Loucy (cell line): ENCODE results near the gene NXNL1.

ENCODE experiments used
- H2AFZ ChIP-seq: fragments of 200-600 bp; sonication (generic); 2 replicates; pipeline ENCODE4 v1.6.0; 2016; ENCODE audit warnings: antibody characterized with exemption, mild to moderate bottlenecking, low read length, moderate library complexity
- H3F3A ChIP-seq: fragments of 200-600 bp; 2 replicates; pipeline ENCODE4 v1.6.0; 2016; ENCODE audit warnings: antibody characterized with exemption, low read depth, mild to moderate bottlenecking
- H3K27me3 ChIP-seq: fragments of 200-600 bp; sonication (generic); 2 replicates; pipeline ENCODE4 v1.6.1; 2014; ENCODE audit warnings: low read length, mild to moderate bottlenecking; ENCODE audit not compliant: insufficient read depth, poor library complexity, severe bottlenecking
- H3K36me3 ChIP-seq: fragments of 200-600 bp; sonication (generic); 2 replicates; pipeline ENCODE4 v1.6.1; 2016; ENCODE audit warnings: low read length; ENCODE audit not compliant: insufficient read depth
- H3K4me1 ChIP-seq: fragments of 200-600 bp; sonication (generic); 2 replicates; pipeline ENCODE4 v1.5.1; 2014; ENCODE audit warnings: low read length, mild to moderate bottlenecking; ENCODE audit not compliant: insufficient read depth, poor library complexity, severe bottlenecking
- H3K4me2 ChIP-seq: fragments of 200-600 bp; sonication (generic); 2 replicates; pipeline ENCODE4 v1.6.0; 2014; ENCODE audit warnings: antibody characterized with exemption, low read length, low read depth, mild to moderate bottlenecking; ENCODE audit not compliant: poor library complexity, severe bottlenecking
- H3K4me3 ChIP-seq: fragments of 200-600 bp; sonication (generic); 2 replicates; pipeline ENCODE4 v1.5.1; 2014; ENCODE audit warnings: low read length, mild to moderate bottlenecking, mixed read lengths; ENCODE audit not compliant: poor library complexity, severe bottlenecking
- H3K79me2 ChIP-seq: fragments of 200-600 bp; sonication (generic); 2 replicates; pipeline ENCODE4 v1.6.1; 2014; ENCODE audit warnings: low read length; ENCODE audit not compliant: insufficient read depth
- H3K9ac ChIP-seq: fragments of 200-600 bp; sonication (generic); 2 replicates; pipeline ENCODE4 v1.6.0; 2014; ENCODE audit warnings: mild to moderate bottlenecking, low read depth, low read length, moderate library complexity; ENCODE audit not compliant: poor library complexity, severe bottlenecking
- H3K9me2 ChIP-seq: fragments of 200-600 bp; sonication (generic); replicated peaks from 2 replicates; pipeline ENCODE4 v1.6.1; 2016; ENCODE audit warnings: low read depth, low read length, mixed read lengths
- H3K9me3 ChIP-seq: fragments of 200-600 bp; sonication (generic); 2 replicates; pipeline ENCODE4 v1.6.1; 2014; ENCODE audit warnings: mild to moderate bottlenecking, antibody characterized with exemption, low read length, low read depth; ENCODE audit not compliant: insufficient read depth
- H4K20me1 ChIP-seq: fragments of 200-600 bp; sonication (generic); 2 replicates; pipeline ENCODE4 v1.6.0; 2014; ENCODE audit warnings: antibody characterized with exemption, low read length, mild to moderate bottlenecking; ENCODE audit not compliant: insufficient read depth, poor library complexity, severe bottlenecking
- EZH2phosphoT487 ChIP-seq: fragments of 200-600 bp; IDR thresholded peaks from 2 replicates; pipeline ENCODE4 v1.6.1; 2018; ENCODE audit warnings: antibody characterized with exemption, mild to moderate bottlenecking, moderate library complexity, borderline replicate concordance
- TF ChIP-seq, protein P1 (sequence below): fragments of 200-600 bp; sonication (generic); conservative IDR thresholded peaks from 2 replicates; pipeline ENCODE4 v1.5.1; 2014; ENCODE audit warnings: mild to moderate bottlenecking, antibody characterized with exemption, low read length

Gene NXNL1

DNA sequence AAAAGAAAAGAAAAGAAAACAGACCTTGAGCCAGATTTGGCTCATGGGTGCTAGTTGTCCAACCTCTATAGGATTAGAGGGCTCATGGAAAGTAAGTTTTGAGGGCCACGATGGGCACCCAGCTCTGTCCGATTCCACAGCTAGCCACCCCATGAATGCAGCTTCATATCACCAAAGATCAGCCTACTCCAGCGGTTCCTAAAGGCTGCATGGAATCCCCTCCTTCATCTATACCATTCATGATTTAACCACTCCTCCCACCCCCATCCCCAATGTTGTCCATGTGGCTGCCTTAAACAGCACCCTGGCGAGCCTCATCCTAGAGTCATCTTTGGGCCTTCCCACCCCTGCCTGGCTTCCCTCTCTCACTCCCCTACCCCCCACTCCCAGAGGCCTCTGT, 38.8 kb downstream of the NXNL1 start:
- no peaks in the 10 kb centered on the region for H3K36me3 ChIP-seq
- no peaks in the 10 kb centered on the region for H3K9me3 ChIP-seq
- H2AFZ ChIP-seq, result no peak overlapping the region
- no peaks in the 10 kb centered on the region for H3F3A ChIP-seq
- no peak overlapping the region for H3K9ac ChIP-seq
- TF ChIP-seq, protein P1, sequence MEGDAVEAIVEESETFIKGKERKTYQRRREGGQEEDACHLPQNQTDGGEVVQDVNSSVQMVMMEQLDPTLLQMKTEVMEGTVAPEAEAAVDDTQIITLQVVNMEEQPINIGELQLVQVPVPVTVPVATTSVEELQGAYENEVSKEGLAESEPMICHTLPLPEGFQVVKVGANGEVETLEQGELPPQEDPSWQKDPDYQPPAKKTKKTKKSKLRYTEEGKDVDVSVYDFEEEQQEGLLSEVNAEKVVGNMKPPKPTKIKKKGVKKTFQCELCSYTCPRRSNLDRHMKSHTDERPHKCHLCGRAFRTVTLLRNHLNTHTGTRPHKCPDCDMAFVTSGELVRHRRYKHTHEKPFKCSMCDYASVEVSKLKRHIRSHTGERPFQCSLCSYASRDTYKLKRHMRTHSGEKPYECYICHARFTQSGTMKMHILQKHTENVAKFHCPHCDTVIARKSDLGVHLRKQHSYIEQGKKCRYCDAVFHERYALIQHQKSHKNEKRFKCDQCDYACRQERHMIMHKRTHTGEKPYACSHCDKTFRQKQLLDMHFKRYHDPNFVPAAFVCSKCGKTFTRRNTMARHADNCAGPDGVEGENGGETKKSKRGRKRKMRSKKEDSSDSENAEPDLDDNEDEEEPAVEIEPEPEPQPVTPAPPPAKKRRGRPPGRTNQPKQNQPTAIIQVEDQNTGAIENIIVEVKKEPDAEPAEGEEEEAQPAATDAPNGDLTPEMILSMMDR, result no peak
- no peak for TF ChIP-seq EZH2phosphoT487
- peaks cover 14% of the 10 kb centered on the region for H3K79me2 ChIP-seq
- no peaks in the 10 kb centered on the region for H3K27me3 ChIP-seq
- peaks cover 23% of the 10 kb centered on the region for H3K4me1 ChIP-seq
- no peak overlapping the region for H3K4me3 ChIP-seq
- H3K4me2 ChIP-seq, result no peak overlapping the region
- no peaks in the 10 kb centered on the region for H3K9me2 ChIP-seq
- no peaks in the 10 kb centered on the region for H4K20me1 ChIP-seq

DNA sequence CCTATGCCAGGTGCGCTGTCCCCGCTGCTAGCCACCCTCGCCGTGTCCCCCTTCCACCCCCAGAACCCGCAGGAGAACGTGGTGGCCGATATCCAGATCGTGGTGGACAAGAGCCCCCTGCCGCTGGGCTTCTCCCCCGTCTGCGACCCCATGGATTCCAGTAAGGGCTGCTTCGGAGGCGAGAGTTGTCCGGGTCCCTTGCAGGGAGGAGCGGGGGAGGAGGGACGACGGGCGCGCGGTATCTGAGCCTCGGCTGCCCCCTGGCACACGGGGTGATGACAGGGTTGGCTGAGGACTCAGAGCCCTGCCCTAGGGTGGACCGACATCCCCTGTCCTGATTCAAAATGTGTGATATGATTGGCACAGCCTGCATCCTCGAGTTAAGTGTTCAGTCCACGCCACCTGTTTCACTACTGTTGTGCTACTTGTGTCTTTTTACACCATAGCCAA, 40.2 kb downstream of the NXNL1 start:
- Histone ChIP-seq H3K9me2 (no peaks in the 10 kb centered on the region), H2AFZ (peak overlapping the region; percentile 93), H4K20me1 (no peaks in the 10 kb centered on the region), H3F3A (no peaks in the 10 kb centered on the region; the same call in 1 of the 2 replicates), H3K27me3 (no peaks in the 10 kb centered on the region), H3K4me2 (peak overlapping the region; percentile 86), H3K4me3 (peak overlapping the region; percentile 86), H3K36me3 (no peaks in the 10 kb centered on the region), H3K79me2 (peaks cover 14% of the 10 kb centered on the region), H3K9ac (peak overlapping the region; percentile 83), H3K4me1 (peaks cover 23% of the 10 kb centered on the region), H3K9me3 (no peaks in the 10 kb centered on the region)
- TF ChIP-seq, protein P1, result no peak
- no peak for TF ChIP-seq EZH2phosphoT487

DNA sequence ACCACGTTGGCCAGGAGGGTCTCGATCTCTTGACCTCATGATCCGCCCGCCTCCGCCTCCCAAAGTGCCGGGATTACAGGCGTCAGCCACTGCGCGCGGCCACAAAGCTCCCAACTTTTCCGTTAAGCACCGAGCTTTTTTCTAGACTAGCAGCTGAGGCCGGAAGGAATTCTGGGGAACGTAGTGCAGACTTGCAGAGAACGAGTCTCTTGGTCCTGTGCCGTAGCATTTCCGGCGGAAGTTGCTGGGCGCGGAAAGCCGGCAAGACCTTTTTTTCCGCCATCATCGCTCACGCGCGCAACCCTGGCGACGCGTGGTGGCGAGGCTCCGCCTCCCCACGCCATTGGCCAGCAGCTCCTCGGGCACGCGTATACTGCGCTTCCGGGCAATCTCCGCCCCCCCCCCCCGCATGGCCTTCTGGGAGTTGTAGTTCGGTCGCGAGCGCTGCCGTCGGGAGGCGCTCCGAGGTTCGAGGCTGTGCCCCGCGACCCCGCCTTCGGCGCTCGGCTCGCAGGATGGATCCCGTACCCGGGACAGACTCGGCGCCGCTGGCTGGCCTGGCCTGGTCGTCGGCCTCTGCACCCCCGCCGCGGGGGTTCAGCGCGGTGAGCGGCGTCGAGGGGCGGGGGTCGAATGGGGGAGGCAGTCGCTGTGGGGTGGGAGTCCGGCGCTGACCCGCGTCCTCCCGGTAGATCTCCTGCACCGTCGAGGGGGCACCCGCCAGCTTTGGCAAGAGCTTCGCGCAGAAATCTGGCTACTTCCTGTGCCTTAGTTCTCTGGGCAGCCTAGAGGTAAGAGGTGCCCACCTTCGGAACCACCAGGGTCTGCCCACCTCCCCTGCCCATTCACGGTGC, 40.9 kb downstream of the NXNL1 start, which contains the start of gene MVB12A:
Gene MVB12A, plus strand, starts transcription at position 427 of the 854 bp plus-strand sequence. Its CDS starts 89 bp downstream, at position 516.
- peaks cover 14% of the 10 kb centered on the region for H3K79me2 ChIP-seq
- H4K20me1 ChIP-seq, result no peaks in the 10 kb centered on the region
- peak within 1 kb of the TSS; percentile 93 for H2AFZ ChIP-seq
- H3K4me2 ChIP-seq, result peak within 1 kb of the TSS; percentile 86
- peak within 1 kb of the TSS; percentile 92 for H3K9ac ChIP-seq
- no peaks in the 10 kb centered on the region; the same call in 1 of the 2 replicates for H3F3A ChIP-seq
- H3K9me3 ChIP-seq, result no peaks in the 10 kb centered on the region
- peaks cover 20% of the 10 kb centered on the region for H3K4me1 ChIP-seq
- H3K27me3 ChIP-seq, result no peaks in the 10 kb centered on the region
- no peaks in the 10 kb centered on the region for H3K36me3 ChIP-seq
- peak within 1 kb of the TSS; percentile 86 for H3K4me3 ChIP-seq
- TF ChIP-seq, protein P1, result no peak
- TF ChIP-seq EZH2phosphoT487, result no peak
- no peaks in the 10 kb centered on the region for H3K9me2 ChIP-seq
